ENCODE data around the gene SLC4A7.
"Not testable (repeated sequence)": the region's sequence is repeated elsewhere in the genome, so short reads cannot be mapped to it uniquely, and the experiment has no call there.

SLC4A7 gene

GRCh38 chr3:27454461-27454860 is 29.7 kb downstream of the SLC4A7 start:
- TF ChIP-seq, protein P1, sequence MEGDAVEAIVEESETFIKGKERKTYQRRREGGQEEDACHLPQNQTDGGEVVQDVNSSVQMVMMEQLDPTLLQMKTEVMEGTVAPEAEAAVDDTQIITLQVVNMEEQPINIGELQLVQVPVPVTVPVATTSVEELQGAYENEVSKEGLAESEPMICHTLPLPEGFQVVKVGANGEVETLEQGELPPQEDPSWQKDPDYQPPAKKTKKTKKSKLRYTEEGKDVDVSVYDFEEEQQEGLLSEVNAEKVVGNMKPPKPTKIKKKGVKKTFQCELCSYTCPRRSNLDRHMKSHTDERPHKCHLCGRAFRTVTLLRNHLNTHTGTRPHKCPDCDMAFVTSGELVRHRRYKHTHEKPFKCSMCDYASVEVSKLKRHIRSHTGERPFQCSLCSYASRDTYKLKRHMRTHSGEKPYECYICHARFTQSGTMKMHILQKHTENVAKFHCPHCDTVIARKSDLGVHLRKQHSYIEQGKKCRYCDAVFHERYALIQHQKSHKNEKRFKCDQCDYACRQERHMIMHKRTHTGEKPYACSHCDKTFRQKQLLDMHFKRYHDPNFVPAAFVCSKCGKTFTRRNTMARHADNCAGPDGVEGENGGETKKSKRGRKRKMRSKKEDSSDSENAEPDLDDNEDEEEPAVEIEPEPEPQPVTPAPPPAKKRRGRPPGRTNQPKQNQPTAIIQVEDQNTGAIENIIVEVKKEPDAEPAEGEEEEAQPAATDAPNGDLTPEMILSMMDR (IDR thresholded peaks at IDR 0.05; ENCODE audit: low read length, missing control alignments): no peak
- H3K4me3 ChIP-seq (replicated peaks; ENCODE audit: low read depth, low read length): no peak overlapping the region
- DNase-seq (ENCODE audit: low read depth): no peak

GRCh38 chr3:27452368-27453090 is 31.7 kb downstream of the SLC4A7 start:
- TF ChIP-seq, protein P1 (IDR thresholded peaks at IDR 0.05; ENCODE audit: low read length, missing control alignments): no peak
- no peak for DNase-seq (ENCODE audit: low read depth)
- no peak overlapping the region for H3K4me3 ChIP-seq (replicated peaks; ENCODE audit: low read depth, low read length)

GRCh38 chr3:27451842-27452241 is 32.3 kb downstream of the SLC4A7 start:
- no peak for DNase-seq (ENCODE audit: low read depth)
- TF ChIP-seq, protein P1 (IDR thresholded peaks at IDR 0.05; ENCODE audit: low read length, missing control alignments): no peak
- no peak overlapping the region for H3K4me3 ChIP-seq (replicated peaks; ENCODE audit: low read depth, low read length)

- DNase-seq (ENCODE audit: low read depth): no peak
- TF ChIP-seq, protein P1 (IDR thresholded peaks at IDR 0.05; ENCODE audit: low read length, missing control alignments): no peak
- no peak overlapping the region for H3K4me3 ChIP-seq (replicated peaks; ENCODE audit: low read depth, low read length)
These were observed 32.9 kb downstream of the SLC4A7 start for GRCh38 chr3:27451251-27451650.

GRCh38 chr3:27449530-27450150 is 34.5 kb downstream of the SLC4A7 start:
- TF ChIP-seq, protein P1 (IDR thresholded peaks at IDR 0.05; ENCODE audit: low read length, missing control alignments): no peak
- DNase-seq (ENCODE audit: low read depth): no peak
- H3K4me3 ChIP-seq (replicated peaks; ENCODE audit: low read depth, low read length): no peak overlapping the region

DNA sequence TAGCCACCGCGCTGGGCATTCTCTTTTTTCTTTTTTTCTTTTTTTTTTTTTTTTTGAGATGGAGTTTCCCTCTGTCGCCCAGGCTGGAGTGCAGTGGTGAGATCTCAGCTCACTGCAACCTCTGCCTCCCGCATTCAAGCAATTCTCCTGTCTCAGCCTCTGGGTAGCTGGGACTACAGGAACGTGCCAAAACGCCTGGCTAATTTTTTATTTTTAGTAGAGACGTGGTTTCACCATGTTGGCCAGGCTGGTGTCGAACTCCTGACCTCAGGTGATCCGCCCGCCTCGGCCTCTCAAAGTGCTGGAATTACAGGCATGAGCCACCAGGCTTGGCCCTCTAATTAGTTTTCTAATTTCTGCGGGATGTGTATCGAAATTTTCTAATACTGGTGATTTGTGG is 41.2 kb downstream of the SLC4A7 start:
- not testable (repeated sequence) for DNase-seq (ENCODE audit: low read depth); H3K4me3 ChIP-seq (replicated peaks; ENCODE audit: low read depth, low read length)

DNA sequence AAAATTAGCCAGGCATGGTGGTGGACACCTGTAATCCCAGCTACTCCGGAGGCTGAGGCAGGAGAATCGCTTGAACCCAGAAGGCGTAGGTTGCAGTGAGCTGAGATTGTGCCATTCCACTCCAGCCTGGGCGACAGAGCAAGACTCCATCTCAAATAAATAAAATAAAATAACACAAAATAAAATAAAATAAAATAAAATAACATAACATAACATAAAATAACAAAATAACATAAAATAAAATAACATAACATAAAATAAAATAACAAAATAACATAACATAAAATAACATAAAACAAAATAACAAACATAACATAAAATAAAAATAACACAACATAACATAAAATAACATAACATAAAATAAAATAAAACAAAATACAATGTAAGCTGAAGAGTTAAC is 45.8 kb downstream of the SLC4A7 start:
- H3K4me3 ChIP-seq (replicated peaks; ENCODE audit: low read depth, low read length); DNase-seq (ENCODE audit: low read depth): not testable (repeated sequence)

DNA sequence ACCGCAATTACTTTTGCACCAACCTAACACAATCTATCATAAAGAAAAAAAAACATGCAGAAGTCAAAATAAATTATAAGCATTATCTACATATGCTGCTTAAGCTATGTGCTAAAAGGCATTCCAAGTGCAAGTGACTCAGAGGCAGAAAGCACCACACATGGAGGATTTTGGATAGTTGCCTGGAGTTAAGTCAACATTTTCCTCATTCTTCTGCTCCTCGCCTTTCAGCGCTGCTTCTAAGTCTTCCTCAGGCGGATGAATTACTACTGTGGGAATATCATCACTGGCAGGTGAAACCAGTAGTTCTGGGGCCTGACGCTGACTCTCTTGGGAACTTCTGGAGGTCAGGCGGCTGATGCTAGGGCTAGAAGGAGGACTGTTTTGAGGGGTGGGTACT is 53.1 kb downstream of the SLC4A7 start:
- peak; percentile 98 for DNase-seq (ENCODE audit: low read depth)
- TF ChIP-seq, protein P1 (IDR thresholded peaks at IDR 0.05; ENCODE audit: low read length, missing control alignments): no peak
- no peak overlapping the region for H3K4me3 ChIP-seq (replicated peaks; ENCODE audit: low read depth, low read length)
